A549 (cell line): ENCODE measurements around the gene CTTN.

Experiments
- EP300 ChIP-seq, 2 experiments: fragments of >200 bp; sonication (Bioruptor Twin); formaldehyde crosslinking; IDR thresholded peaks; 2 replicates in 1 of 2; 3 replicates in 1 of 2; pipeline ENCODE4 v1.6.1; 2016 to 2017
- HDAC2 ChIP-seq: fragments of 200-600 bp; sonication (generic); IDR thresholded peaks from 2 replicates; pipeline ENCODE4 v1.6.1; 2016
- KDM1A ChIP-seq: fragments of 200-600 bp; sonication (generic); IDR thresholded peaks from 2 replicates; pipeline ENCODE4 v1.6.1; 2016; ENCODE audit warnings: low read depth, mild to moderate bottlenecking
- POLR2A ChIP-seq: IDR thresholded peaks from 2 replicates; pipeline ENCODE4 v1.6.1; 2012; ENCODE audit warnings: mild to moderate bottlenecking, low read length
- ZFP36 ChIP-seq: fragments of 450-650 bp; IDR thresholded peaks from 2 replicates; pipeline ENCODE4 v1.6.1; 2014; ENCODE audit warnings: borderline replicate concordance; ENCODE audit not compliant: partially characterized antibody
- TF ChIP-seq, protein P1 (sequence below): fragments of >200 bp; sonication (Bioruptor Twin); formaldehyde crosslinking; IDR thresholded peaks from 3 replicates; pipeline ENCODE4 v1.5.1; 2016
- TF ChIP-seq, protein P2 (sequence below): IDR thresholded peaks from 2 replicates; pipeline ENCODE4 v1.6.1; 2012
- TF ChIP-seq, protein P3 (sequence below): fragments of >200 bp; sonication (Bioruptor Twin); formaldehyde crosslinking; IDR thresholded peaks from 3 replicates; pipeline ENCODE4 v1.6.1; 2016

DNA sequence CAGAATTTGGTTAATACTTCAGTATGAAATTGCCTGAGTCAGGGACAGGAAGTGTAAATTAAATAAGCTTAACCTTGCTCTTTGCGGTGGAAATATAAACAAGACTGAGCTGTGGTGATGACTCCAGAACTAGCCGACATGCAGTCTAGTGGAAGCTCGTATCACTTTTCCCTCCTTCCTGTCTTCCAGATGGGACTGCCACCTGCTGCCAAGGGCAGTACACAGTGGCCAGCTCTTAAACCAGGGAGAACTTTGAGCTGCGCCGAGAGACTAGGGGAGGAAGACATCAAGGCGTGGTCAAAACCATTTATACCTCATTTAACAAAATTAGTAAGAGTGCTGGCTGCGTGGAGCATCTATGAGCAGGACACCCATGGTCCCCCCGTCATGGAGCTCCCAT, 31.3 kb upstream of the CTTN start:
- TF ChIP-seq, protein P1, sequence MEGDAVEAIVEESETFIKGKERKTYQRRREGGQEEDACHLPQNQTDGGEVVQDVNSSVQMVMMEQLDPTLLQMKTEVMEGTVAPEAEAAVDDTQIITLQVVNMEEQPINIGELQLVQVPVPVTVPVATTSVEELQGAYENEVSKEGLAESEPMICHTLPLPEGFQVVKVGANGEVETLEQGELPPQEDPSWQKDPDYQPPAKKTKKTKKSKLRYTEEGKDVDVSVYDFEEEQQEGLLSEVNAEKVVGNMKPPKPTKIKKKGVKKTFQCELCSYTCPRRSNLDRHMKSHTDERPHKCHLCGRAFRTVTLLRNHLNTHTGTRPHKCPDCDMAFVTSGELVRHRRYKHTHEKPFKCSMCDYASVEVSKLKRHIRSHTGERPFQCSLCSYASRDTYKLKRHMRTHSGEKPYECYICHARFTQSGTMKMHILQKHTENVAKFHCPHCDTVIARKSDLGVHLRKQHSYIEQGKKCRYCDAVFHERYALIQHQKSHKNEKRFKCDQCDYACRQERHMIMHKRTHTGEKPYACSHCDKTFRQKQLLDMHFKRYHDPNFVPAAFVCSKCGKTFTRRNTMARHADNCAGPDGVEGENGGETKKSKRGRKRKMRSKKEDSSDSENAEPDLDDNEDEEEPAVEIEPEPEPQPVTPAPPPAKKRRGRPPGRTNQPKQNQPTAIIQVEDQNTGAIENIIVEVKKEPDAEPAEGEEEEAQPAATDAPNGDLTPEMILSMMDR, result no peak
- TF ChIP-seq EP300 (IDR thresholded peaks at IDR 0.05) (no peak), POLR2A (no peak), KDM1A (no peak), HDAC2 (no peak), ZFP36 (no peak)
- TF ChIP-seq, protein P2, sequence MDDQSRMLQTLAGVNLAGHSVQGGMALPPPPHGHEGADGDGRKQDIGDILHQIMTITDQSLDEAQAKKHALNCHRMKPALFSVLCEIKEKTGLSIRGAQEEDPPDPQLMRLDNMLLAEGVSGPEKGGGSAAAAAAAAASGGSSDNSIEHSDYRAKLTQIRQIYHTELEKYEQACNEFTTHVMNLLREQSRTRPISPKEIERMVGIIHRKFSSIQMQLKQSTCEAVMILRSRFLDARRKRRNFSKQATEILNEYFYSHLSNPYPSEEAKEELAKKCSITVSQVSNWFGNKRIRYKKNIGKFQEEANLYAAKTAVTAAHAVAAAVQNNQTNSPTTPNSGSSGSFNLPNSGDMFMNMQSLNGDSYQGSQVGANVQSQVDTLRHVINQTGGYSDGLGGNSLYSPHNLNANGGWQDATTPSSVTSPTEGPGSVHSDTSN, result no peak
- TF ChIP-seq, protein P3, sequence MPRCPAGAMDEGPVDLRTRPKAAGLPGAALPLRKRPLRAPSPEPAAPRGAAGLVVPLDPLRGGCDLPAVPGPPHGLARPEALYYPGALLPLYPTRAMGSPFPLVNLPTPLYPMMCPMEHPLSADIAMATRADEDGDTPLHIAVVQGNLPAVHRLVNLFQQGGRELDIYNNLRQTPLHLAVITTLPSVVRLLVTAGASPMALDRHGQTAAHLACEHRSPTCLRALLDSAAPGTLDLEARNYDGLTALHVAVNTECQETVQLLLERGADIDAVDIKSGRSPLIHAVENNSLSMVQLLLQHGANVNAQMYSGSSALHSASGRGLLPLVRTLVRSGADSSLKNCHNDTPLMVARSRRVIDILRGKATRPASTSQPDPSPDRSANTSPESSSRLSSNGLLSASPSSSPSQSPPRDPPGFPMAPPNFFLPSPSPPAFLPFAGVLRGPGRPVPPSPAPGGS, result no peak
